Skeletal muscle satellite cell (primary cell): ENCODE measurements around the gene AMIGO1.

Experiments used
- H3K27me3 ChIP-seq: 2 replicates; pipeline ENCODE4 v1.7.0; 2013; ENCODE audit warnings: low read length; ENCODE audit not compliant: control insufficient read depth, insufficient read depth
- H3K36me3 ChIP-seq: 2 replicates; pipeline ENCODE4 v1.7.0; 2013; ENCODE audit warnings: mild to moderate bottlenecking, control low read depth, low read length; ENCODE audit not compliant: insufficient read depth
- H3K4me1 ChIP-seq: 2 replicates; pipeline ENCODE4 v1.7.0; 2013; ENCODE audit warnings: low read length; ENCODE audit not compliant: control insufficient read depth, insufficient read depth
- H3K4me2 ChIP-seq: 2 replicates; pipeline ENCODE4 v1.7.0; 2013; ENCODE audit warnings: mild to moderate bottlenecking, low read length
- H3K4me3 ChIP-seq: 2 replicates; pipeline ENCODE4 v1.7.0; 2013; ENCODE audit warnings: low read length
- H3K9ac ChIP-seq: 2 replicates; pipeline ENCODE4 v1.7.0; 2013; ENCODE audit warnings: mild to moderate bottlenecking, low read depth, low read length, moderate library complexity
- H3K9me3 ChIP-seq: replicated peaks from 2 replicates; pipeline ENCODE4 v1.7.0; 2013; ENCODE audit warnings: mild to moderate bottlenecking, control low read depth, low read length

The AMIGO1 gene

DNA sequence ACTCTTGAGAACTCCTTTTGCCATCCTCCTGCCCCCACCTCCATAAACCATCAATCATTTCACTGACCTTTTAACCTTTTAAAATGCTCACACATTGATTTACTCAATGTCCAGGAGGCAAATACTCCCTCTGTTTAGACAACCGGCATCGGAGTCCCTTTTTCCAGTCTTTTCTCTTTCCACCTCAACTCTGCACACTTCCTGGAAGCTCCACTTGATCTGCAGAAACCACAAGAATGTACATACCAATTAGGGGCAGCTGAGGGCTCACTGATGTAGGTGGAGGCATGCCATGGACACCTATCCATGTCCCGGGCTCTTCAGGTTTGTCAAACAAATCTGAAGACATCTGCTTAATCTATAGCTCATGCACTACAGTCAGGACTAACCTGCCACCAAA lies 5.3 kb upstream of the AMIGO1 start:
- no peak overlapping the region for H3K9ac ChIP-seq
- peaks cover 6% of the 10 kb centered on the region for H3K4me1 ChIP-seq
- no peaks in the 10 kb centered on the region for H3K36me3 ChIP-seq
- H3K9me3 ChIP-seq, result no peaks in the 10 kb centered on the region
- no peak overlapping the region for H3K4me2 ChIP-seq
- H3K27me3 ChIP-seq, result peaks cover 17% of the 10 kb centered on the region
- H3K4me3 ChIP-seq, result no peak overlapping the region

DNA sequence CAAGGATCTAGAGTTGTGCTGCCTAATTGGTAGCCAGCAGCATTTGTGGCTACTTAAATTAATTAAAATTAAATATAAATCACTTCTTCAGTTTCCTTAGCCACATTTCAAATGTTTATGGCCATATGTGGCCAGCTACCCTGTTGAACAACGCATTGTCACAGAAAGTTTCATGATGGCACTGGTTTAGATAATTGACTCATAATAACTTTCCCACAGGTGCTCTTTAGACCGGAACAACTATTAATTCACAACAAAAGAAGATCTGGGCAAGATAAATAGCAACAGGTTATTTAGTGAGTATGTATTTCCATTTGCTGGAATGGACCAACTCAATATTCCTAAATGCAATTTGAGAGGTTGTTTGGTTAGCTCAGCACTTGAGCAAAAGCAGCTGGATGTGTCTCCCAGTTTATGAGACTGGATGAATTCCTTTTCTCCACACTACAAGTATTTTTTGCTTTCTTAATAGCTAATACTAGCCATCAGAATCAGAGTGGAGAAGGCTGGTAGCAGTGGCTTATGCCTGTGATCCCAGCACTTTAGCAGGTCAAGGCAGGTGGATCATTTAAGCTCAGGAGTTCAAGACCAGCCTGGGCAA lies 3.7 kb upstream of the AMIGO1 start:
- Histone ChIP-seq H3K9ac (no peak overlapping the region), H3K9me3 (no peaks in the 10 kb centered on the region), H3K4me1 (peaks cover 9% of the 10 kb centered on the region), H3K27me3 (peaks cover 27% of the 10 kb centered on the region), H3K4me2 (no peak overlapping the region), H3K36me3 (no peaks in the 10 kb centered on the region), H3K4me3 (no peak overlapping the region)

DNA sequence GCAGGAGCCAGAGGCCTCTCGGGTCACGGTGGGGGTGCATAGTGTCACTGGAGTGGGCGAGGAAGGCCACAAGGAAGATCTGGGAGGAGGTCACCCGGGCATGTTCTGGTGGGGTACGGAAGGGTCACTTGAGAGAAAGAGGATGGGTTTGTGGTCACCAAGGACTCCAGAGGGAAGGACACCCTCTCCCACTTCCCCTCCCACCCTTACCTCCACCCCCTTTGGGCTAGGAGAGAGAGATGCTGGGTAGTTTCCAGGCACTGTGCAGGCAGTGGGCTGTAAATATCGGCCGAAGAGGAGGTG lies 703 bp downstream of the AMIGO1 start:
- Histone ChIP-seq H3K9me3 (no peaks in the 10 kb centered on the region), H3K4me1 (peaks cover 9% of the 10 kb centered on the region), H3K27me3 (peaks cover 40% of the 10 kb centered on the region), H3K9ac (no peak overlapping the region), H3K36me3 (no peaks in the 10 kb centered on the region), H3K4me3 (no peak overlapping the region), H3K4me2 (peak overlapping the region; percentile 95)

DNA sequence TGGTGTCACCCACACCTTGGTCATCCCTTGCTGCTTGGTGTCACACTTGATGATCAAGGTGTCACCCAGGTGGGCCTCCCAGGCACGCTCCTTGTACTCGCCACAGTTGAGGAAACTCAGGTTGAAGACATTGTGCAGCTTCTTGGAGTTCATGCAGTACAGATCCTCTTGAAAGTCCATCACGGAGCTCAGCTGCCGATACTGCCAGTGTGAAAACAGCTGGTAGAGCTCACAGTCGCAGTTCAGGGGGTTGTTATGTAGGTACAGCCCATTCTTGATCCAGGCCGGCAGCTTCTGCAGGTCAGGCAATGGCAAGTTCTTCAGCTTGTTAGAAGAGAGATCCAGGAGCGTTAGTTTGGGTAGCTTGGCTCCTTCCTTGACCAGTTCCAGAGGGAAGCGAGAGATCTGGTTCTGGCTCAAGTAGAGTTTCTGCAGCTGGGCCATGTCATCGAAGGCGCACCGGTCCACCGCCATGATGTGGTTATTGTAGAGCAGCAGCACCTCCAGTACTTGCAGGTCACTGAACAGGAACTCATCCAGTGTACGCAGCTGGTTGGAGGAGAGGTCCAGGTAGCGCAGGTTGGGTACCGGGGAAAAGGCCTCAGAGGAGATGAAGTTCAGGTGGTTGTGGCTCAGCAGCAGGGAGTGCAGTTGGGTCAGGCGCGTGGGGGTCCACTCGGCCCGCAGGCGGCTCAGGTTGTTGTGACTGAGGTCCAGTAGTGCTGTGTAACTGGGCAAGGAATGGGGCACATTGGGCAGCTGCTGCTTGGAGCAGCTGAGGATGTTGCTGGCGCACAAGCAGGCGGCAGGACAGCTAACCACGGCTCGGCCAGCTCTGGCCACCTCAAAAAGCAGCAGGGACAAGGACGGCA lies 1.3 kb downstream of the AMIGO1 start:
- Histone ChIP-seq H3K27me3 (peaks cover 40% of the 10 kb centered on the region), H3K36me3 (no peaks in the 10 kb centered on the region), H3K9me3 (no peaks in the 10 kb centered on the region), H3K4me1 (peaks cover 9% of the 10 kb centered on the region), H3K4me2 (no peak overlapping the region), H3K4me3 (no peak overlapping the region), H3K9ac (no peak overlapping the region)

DNA sequence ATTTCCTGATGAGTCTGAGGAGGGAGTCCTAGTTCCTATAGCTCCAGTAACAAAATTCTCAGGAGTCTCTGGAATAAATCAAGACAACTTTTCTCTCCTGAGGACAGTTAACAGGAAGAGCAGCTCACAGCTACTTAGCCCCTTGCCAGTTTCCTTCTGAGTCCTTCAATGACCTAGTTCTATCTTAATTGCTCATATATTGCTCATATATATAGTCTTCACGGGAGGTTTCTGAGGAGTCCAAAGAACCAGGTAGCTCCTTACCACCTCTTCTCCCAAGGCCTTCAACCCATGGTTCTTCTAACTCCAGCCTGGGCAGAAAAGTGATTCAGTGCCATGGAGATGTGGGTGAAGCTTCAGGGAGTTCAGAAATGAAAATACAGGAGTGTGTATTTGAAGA lies 4.6 kb downstream of the AMIGO1 start:
- Histone ChIP-seq H3K36me3 (peaks cover 11% of the 10 kb centered on the region), H3K4me2 (no peak overlapping the region), H3K9ac (no peak overlapping the region), H3K4me3 (no peak overlapping the region), H3K27me3 (peaks cover 24% of the 10 kb centered on the region), H3K9me3 (no peaks in the 10 kb centered on the region), H3K4me1 (peaks cover 4% of the 10 kb centered on the region)

DNA sequence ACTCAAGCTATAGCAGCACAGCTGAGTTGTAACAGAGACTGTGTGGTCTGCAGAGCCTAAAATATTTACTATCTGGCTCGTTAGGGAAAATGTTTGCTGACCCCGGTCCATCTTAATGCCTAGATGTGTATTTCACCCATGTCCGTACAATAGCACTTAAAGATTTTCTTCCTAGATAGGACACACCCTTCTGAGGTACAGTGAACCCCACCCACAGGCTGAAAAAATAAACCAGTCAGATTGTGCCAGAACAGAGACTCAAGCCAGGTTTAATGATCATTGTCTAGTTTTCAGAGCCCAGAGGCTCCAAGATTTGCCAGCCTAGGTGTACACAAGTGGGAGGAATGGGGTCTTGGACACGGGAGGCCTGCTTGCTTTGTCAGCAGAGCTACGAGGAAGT lies 5.6 kb downstream of the AMIGO1 start:
- H3K9ac ChIP-seq, result no peak overlapping the region
- peaks cover 9% of the 10 kb centered on the region for H3K4me1 ChIP-seq
- H3K36me3 ChIP-seq, result peaks cover 11% of the 10 kb centered on the region
- peaks cover 20% of the 10 kb centered on the region for H3K27me3 ChIP-seq
- no peak overlapping the region for H3K4me3 ChIP-seq
- no peak overlapping the region for H3K4me2 ChIP-seq
- H3K9me3 ChIP-seq, result no peaks in the 10 kb centered on the region

DNA sequence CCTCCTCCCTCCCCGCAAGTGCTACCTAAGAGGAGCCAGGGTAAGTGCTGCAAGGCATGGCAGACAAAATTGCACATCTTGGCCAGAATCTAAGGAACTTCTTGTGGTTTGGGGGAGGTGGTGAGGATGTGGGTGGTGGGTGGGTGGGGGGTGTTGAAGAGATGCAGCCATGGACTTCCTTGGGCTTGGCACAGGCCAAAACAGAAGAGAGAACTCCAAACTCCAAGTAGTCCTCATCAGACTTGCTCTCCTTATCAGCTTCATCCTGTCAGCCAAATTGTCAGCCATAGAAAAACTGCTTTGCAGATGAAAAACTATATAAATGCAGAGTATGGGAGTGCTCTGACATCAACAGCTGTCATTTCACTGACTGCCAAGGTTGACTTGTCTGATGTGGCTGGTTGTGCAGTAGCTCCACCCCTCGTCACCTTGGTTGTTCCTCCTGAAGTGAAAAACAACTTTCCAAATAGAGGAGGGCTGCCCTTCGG lies 7.1 kb downstream of the AMIGO1 start:
- Histone ChIP-seq H3K27me3 (peaks cover 4% of the 10 kb centered on the region), H3K36me3 (peaks cover 16% of the 10 kb centered on the region), H3K9ac (no peak overlapping the region), H3K9me3 (no peaks in the 10 kb centered on the region), H3K4me1 (peaks cover 18% of the 10 kb centered on the region), H3K4me2 (no peak overlapping the region), H3K4me3 (no peak overlapping the region)

DNA sequence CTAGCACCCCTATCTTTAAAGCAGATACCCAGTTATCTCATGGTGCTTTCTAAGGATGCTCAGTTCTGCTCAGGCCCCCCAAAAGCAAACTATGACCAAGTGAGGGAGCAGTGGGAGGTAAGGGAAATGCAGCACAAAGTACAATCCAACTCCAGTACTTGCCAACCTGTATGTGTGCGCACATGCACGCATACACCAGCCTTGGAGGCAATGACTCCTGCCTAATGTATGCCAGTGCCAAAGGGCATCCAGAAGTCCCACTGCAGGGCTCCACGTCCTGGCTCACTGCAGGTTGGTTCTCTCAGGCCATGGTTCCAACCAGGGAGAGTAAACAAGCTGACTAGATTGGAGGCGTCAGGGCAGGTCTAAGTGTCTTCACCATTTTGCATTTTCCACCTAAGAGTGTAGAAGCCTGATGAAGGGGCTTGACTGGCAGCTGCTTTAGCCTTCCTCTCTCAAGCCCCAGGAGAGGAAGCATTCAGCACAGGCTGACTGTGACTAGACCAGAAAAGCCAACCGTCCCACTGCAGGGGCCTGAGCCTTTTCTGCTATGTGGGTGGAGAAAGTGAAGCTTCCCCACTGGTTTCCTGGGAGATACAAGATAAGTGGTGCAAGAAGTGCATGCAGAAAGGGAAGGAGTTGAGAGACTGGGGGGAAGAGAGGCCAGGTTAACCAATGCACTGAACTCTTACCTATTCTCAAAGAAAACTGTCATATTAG lies 7.7 kb downstream of the AMIGO1 start:
- Histone ChIP-seq H3K4me3 (no peak overlapping the region), H3K4me1 (peaks cover 18% of the 10 kb centered on the region), H3K27me3 (no peaks in the 10 kb centered on the region), H3K9ac (no peak overlapping the region), H3K4me2 (no peak overlapping the region), H3K36me3 (peaks cover 18% of the 10 kb centered on the region), H3K9me3 (no peaks in the 10 kb centered on the region)

DNA sequence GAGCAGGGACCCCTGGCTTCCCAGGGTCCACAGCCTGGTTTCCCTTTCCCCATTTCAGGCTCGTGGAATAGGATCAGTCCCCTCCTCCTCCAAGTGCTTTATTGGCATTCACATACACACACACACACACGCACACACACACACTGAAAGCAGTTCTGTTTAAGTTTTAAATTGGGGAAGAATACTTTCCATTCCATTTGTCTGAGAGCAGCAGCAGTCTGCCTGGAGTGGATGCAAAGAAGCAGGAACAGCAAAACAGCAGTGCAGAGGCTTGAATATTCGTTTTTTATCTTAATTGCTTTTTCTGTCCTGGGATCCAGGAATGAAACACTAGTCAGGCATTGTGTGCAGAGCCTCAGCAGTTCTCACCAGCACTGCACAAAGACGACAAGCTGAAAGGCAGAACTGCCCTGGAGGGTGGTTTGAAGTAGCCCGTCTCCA lies 8.6 kb downstream of the AMIGO1 start:
- Histone ChIP-seq H3K4me3 (no peak overlapping the region), H3K4me2 (no peak overlapping the region), H3K27me3 (no peaks in the 10 kb centered on the region), H3K9me3 (no peaks in the 10 kb centered on the region), H3K9ac (no peak overlapping the region), H3K36me3 (peaks cover 26% of the 10 kb centered on the region), H3K4me1 (peaks cover 18% of the 10 kb centered on the region)

DNA sequence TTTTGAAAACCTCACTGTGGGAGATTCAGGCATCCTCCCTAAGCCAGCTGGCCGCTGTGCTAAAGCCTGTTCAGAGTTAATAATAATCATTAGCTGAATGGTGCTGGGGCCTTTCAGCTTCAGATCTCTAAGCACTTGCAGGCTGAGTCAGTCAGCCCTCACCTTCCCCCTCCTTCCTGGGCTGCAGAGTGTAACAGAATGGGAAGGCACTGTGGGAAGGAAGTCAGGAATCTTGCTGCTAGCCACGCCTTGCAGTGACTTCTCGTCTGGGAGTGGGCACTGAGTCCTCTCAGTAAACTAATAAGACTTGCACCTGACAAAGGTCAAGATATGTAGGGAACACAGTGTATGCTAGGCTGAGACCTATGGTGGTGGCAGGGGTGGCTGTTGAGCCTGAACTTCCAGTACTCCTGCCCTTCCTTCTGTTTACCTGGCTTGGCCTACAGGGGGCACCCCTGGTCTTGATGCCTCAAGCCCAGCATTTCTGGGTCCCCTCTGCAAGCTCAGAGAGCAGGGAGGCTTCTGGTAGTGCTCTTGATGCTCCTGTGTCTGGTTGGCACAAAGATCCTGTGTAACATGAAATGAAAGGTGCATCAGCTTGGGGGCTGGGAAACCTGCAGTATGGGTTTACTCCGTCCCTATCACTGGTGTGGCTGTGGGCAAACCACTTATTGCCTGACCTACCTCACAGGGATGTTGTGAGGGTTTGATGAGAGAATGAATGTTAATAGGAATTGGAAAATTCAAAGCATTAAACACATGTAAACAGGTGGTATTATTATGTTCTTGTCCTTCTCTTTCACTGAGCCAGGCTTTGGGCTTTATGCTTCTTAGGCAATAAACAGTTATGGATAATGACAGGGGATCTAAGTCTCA lies 9.6 kb downstream of the AMIGO1 start:
- Histone ChIP-seq H3K9ac (no peak overlapping the region), H3K4me3 (no peak overlapping the region), H3K4me2 (no peak overlapping the region), H3K9me3 (no peaks in the 10 kb centered on the region), H3K36me3 (peaks cover 31% of the 10 kb centered on the region), H3K27me3 (no peaks in the 10 kb centered on the region), H3K4me1 (peaks cover 21% of the 10 kb centered on the region)

DNA sequence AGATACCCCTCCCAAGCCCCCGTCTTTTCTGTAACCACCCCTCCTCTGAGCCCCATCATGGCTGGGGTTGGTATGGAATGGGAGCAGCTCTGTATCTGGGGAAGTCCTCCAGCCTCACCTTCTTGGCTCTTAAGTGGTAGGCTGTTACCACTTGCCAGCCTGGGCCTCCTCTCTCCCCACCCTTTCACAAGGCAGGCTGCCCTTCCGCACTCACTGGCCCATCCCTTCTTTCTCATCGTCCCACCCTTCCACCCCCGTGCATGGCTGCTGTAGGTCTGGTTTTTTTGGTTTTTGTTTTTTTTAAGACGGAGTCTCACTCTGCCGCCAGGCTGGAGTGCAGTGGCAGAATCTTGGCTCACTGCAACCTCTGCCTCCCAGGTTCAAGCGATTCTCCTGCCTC lies 10.4 kb downstream of the AMIGO1 start:
- Histone ChIP-seq H3K4me1 (peaks cover 26% of the 10 kb centered on the region), H3K9me3 (no peaks in the 10 kb centered on the region), H3K27me3 (no peaks in the 10 kb centered on the region), H3K4me3 (no peak overlapping the region), H3K4me2 (peak overlapping the region; percentile 30), H3K36me3 (peaks cover 31% of the 10 kb centered on the region), H3K9ac (no peak overlapping the region)
